ENCODE results near the gene CDC6.
A peak's percentile ranks its signal among the peaks of the same experiment; 100 is the strongest.

DNA sequence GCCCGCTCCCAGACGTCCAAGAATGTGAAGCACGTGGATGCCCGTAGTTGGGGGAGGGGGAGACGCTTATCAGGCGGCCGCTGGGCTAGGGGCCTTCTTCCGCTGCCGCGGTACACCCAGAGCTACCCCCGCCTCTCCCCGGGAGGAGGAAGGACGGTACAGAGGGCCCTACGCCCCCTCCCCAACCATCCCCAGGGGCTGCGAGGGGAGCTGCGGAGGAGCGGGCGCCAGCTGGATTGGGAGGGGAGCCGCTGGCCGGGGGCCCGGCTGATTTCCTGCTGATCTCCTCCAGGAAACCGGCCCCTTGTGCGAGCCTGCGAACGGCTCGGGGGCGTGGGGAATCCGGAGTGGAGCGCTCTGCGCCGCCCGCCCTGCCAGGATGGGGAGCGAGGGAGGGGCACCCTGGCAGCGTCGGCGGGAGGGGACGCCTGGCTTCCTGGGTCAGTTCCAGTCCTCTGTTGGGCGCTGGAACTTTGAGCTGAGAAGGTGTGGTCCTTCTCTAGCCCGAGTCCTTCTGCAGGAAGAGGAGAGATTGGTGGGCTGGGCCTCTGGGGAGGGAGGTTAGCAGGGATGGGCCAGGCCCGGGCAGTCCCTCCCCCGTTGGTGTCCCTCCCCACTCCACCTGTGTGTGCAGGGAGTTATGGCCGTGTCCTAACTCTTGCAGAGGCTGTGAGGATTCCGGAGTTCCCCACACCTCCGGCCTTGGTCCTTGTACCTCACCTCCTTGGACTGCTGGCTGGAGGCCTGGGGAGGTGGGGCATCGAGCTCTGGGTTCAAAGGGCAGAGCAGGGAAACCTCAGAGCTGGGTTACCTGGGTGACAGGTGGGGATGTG, 57.7 kb downstream of the CDC6 start:
- TF ChIP-seq, protein P1, sequence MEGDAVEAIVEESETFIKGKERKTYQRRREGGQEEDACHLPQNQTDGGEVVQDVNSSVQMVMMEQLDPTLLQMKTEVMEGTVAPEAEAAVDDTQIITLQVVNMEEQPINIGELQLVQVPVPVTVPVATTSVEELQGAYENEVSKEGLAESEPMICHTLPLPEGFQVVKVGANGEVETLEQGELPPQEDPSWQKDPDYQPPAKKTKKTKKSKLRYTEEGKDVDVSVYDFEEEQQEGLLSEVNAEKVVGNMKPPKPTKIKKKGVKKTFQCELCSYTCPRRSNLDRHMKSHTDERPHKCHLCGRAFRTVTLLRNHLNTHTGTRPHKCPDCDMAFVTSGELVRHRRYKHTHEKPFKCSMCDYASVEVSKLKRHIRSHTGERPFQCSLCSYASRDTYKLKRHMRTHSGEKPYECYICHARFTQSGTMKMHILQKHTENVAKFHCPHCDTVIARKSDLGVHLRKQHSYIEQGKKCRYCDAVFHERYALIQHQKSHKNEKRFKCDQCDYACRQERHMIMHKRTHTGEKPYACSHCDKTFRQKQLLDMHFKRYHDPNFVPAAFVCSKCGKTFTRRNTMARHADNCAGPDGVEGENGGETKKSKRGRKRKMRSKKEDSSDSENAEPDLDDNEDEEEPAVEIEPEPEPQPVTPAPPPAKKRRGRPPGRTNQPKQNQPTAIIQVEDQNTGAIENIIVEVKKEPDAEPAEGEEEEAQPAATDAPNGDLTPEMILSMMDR (IDR thresholded peaks at IDR 0.05), result no peak
- TF ChIP-seq POLR2A (IDR thresholded peaks at IDR 0.05), result peak; percentile 82 to 95

All from Peyer's patch (tissue), 4 donors.